ENCODE measurements around the gene DUOXA2.

DNA sequence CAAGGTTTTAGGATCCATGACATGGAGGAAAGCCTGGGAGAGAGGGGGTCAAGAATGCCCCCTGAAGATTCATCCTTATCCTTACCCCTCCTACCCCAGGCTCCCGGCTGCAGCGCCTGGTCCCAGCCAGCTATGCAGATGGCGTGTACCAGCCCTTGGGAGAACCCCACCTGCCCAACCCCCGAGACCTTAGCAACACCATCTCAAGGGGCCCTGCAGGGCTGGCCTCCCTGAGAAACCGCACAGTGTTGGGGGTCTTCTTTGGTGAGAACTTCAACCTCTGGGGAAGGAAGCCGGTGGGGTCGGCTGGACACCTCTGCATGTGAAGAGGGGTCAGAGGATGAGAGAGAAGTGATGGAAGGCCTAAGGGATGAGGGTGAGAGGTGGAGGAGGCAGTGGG, 19.9 kb downstream of the DUOXA2 start:
- TF ChIP-seq, protein P1, sequence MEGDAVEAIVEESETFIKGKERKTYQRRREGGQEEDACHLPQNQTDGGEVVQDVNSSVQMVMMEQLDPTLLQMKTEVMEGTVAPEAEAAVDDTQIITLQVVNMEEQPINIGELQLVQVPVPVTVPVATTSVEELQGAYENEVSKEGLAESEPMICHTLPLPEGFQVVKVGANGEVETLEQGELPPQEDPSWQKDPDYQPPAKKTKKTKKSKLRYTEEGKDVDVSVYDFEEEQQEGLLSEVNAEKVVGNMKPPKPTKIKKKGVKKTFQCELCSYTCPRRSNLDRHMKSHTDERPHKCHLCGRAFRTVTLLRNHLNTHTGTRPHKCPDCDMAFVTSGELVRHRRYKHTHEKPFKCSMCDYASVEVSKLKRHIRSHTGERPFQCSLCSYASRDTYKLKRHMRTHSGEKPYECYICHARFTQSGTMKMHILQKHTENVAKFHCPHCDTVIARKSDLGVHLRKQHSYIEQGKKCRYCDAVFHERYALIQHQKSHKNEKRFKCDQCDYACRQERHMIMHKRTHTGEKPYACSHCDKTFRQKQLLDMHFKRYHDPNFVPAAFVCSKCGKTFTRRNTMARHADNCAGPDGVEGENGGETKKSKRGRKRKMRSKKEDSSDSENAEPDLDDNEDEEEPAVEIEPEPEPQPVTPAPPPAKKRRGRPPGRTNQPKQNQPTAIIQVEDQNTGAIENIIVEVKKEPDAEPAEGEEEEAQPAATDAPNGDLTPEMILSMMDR (IDR thresholded peaks at IDR 0.05; ENCODE audit: insufficient read depth, low read length, poor library complexity, severe bottlenecking), result no peak
- TF ChIP-seq EZH2phosphoT487 (conservative IDR thresholded peaks at IDR 0.05; ENCODE audit: low read length), result no peak

Measured in SU-DHL-6 (cell line).